Middle frontal gyrus (tissue), 1 donor: ENCODE data around the gene NCBP3.
"Not testable (repeated sequence)": the region's sequence is repeated elsewhere in the genome, so short reads cannot be mapped to it uniquely, and the experiment has no call there.

ENCODE experiments used
- DNase-seq: peaks from one replicate; pipeline ENCODE4 v3.0.0-alpha.2; 2015; ENCODE audit warnings: low spot score; ENCODE audit errors: extremely low spot score

NCBP3 gene

GRCh38 chr17:3880983-3881382 is 34.9 kb upstream of the NCBP3 start:
- no peak for DNase-seq

- no peak for DNase-seq
Measured at GRCh38 chr17:3879591-3880417, 33.8 kb upstream of the NCBP3 start.

- no peak for DNase-seq
Measured at GRCh38 chr17:3879186-3879585, 33.1 kb upstream of the NCBP3 start.

- no peak for DNase-seq
Measured at GRCh38 chr17:3877220-3877619, 31.2 kb upstream of the NCBP3 start.

GRCh38 chr17:3875317-3875716 is 29.3 kb upstream of the NCBP3 start:
- DNase-seq = no peak

GRCh38 chr17:3873862-3874261 is 27.8 kb upstream of the NCBP3 start:
- no peak for DNase-seq

GRCh38 chr17:3870871-3871306 is 24.8 kb upstream of the NCBP3 start:
- DNase-seq = no peak

GRCh38 chr17:3867606-3868005 is 21.6 kb upstream of the NCBP3 start:
- DNase-seq = no peak

GRCh38 chr17:3867106-3867505 is 21.1 kb upstream of the NCBP3 start:
- no peak for DNase-seq

GRCh38 chr17:3866276-3866675 is 20.2 kb upstream of the NCBP3 start:
- DNase-seq = peak; percentile 29

- DNase-seq = no peak
Measured at GRCh38 chr17:3865176-3865575, 19.1 kb upstream of the NCBP3 start.

GRCh38 chr17:3864534-3864933 is 18.5 kb upstream of the NCBP3 start:
- no peak for DNase-seq

- DNase-seq = no peak
Measured at GRCh38 chr17:3861761-3862681, 16.0 kb upstream of the NCBP3 start.

- no peak for DNase-seq
Measured at GRCh38 chr17:3860939-3861700, 15.1 kb upstream of the NCBP3 start.

- no peak for DNase-seq
Measured at GRCh38 chr17:3859940-3860339, 13.9 kb upstream of the NCBP3 start.

- no peak for DNase-seq
Measured at GRCh38 chr17:3857261-3858105, 11.4 kb upstream of the NCBP3 start.

- not testable (repeated sequence) for DNase-seq
Measured at GRCh38 chr17:3854204-3854603, 8.2 kb upstream of the NCBP3 start.

- no peak for DNase-seq
Measured at GRCh38 chr17:3852561-3852960, 6.5 kb upstream of the NCBP3 start.

- DNase-seq = no peak
Measured at GRCh38 chr17:3851461-3852100, 5.5 kb upstream of the NCBP3 start.

GRCh38 chr17:3848229-3848835 is 2.3 kb upstream of the NCBP3 start:
- DNase-seq = no peak
